Stimulated activated CD4-positive, alpha-beta T cell treated with anti-CD3 and anti-CD28 coated beads, Interleukin-12 subunit alpha, Interleukin-12 subunit beta, amount 100 ng/mL, for 24 hours (primary cell): ENCODE measurements around the gene MOGAT3.

Experiments
- DNase-seq, 2 experiments: peaks; one replicate each; pipeline ENCODE4 v3.0.0-alpha.2; 2020; ENCODE audit warnings: low read depth in 2 of 2

The MOGAT3 gene

GRCh38 chr7:101200862-101201599, at the start of gene MOGAT3:
Gene MOGAT3, minus strand, starts transcription at chr7:101201036. Its CDS starts 182 bp downstream, at chr7:101200854.
- no peak for DNase-seq

- DNase-seq, result no peak
Observed at GRCh38 chr7:101250324-101250723, 49.5 kb upstream of the MOGAT3 start.

- no peak for DNase-seq
Observed at GRCh38 chr7:101248276-101248675, 47.4 kb upstream of the MOGAT3 start.

- no peak for DNase-seq
Observed at GRCh38 chr7:101245147-101245668, 44.4 kb upstream of the MOGAT3 start.

- DNase-seq, result peak; percentile 90 to 92
Observed at GRCh38 chr7:101244375-101245146, 43.7 kb upstream of the MOGAT3 start, which contains the start of gene FIS1. Gene FIS1, minus strand, starts transcription at chr7:101245081. Its CDS starts 77 bp downstream, at chr7:101245004.

GRCh38 chr7:101243646-101244374, 43.0 kb upstream of the MOGAT3 start:
- DNase-seq, result no peak

- no peak for DNase-seq
Observed at GRCh38 chr7:101241443-101242349, 40.9 kb upstream of the MOGAT3 start.

GRCh38 chr7:101241015-101241363, 40.2 kb upstream of the MOGAT3 start:
- no peak for DNase-seq

GRCh38 chr7:101240226-101241014, 39.6 kb upstream of the MOGAT3 start:
- DNase-seq, result no peak

GRCh38 chr7:101239951-101240220, 39.0 kb upstream of the MOGAT3 start:
- no peak for DNase-seq

GRCh38 chr7:101239191-101239950, 38.5 kb upstream of the MOGAT3 start:
- no peak for DNase-seq

GRCh38 chr7:101238226-101239182, 37.7 kb upstream of the MOGAT3 start:
- no peak for DNase-seq

- no peak for DNase-seq
Observed at GRCh38 chr7:101237206-101238067, 36.6 kb upstream of the MOGAT3 start, which contains the start of gene CLDN15. Gene CLDN15, minus strand, starts transcription at chr7:101237802. Its CDS starts 221 bp downstream, at chr7:101237581.

- no peak for DNase-seq
Observed at GRCh38 chr7:101236292-101236835, 35.5 kb upstream of the MOGAT3 start.

- no peak for DNase-seq
Observed at GRCh38 chr7:101235522-101235921, 34.7 kb upstream of the MOGAT3 start.

GRCh38 chr7:101235050-101235449, 34.2 kb upstream of the MOGAT3 start:
- no peak for DNase-seq

GRCh38 chr7:101234636-101235035, 33.8 kb upstream of the MOGAT3 start:
- DNase-seq, result no peak
